ENCODE results near the gene CLIC5.

Gene CLIC5

GRCh38 chr6:45881705-45882467 is 133.8 kb downstream of the CLIC5 start:
- no peak for FAIRE-seq

GRCh38 chr6:45880676-45881075 is 135.0 kb downstream of the CLIC5 start:
- FAIRE-seq: no peak

GRCh38 chr6:45880159-45880558 is 135.5 kb downstream of the CLIC5 start:
- FAIRE-seq: no peak

- FAIRE-seq: no peak
Measured at GRCh38 chr6:45877970-45878590, 137.6 kb downstream of the CLIC5 start.

DNA sequence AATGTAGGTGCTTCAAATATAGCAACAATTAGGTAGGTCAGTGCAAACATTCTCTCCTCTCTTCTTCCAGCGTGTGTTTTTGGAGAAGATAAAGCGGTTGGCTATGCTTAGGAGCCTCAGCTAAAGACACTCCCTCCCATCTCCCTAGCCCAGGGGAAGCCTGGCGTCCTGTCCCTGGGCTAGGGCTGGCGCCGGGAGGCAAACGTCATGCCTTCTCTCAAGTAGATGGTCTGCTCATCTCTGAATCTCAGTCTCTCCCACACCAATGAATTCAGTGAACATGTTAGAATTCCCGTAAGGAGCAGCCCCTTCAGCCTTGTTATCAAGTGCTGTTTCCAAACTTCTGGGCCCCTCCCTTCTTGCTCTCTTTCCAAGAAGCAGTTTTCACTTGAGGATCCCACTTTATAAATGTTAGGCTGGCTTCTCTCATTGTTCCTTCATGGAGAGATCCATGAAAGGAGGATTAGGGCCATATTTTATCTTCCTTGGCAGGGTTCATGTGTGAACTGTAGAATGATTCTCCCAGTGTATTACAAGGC is 142.8 kb downstream of the CLIC5 start:
- FAIRE-seq: no peak

DNA sequence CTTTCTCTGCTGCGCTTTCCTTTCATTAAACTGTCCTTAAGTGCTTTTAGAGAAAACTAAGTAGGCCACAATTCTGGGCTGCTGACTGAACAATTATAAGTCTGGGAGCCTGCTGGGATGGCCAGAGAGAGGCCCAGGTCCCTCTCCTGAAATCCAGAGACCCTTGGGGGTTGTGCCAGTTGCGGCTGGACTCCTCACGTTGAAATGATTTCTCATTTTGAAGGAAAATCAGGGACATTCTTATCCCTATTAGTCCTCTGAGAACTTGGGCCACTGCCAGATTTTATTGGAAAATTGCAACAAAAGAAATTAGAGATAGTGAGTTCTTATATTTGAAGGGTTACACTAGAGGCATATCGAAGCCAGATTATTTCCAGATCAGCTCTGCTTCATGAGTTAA is 145.1 kb downstream of the CLIC5 start:
- no peak for FAIRE-seq

DNA sequence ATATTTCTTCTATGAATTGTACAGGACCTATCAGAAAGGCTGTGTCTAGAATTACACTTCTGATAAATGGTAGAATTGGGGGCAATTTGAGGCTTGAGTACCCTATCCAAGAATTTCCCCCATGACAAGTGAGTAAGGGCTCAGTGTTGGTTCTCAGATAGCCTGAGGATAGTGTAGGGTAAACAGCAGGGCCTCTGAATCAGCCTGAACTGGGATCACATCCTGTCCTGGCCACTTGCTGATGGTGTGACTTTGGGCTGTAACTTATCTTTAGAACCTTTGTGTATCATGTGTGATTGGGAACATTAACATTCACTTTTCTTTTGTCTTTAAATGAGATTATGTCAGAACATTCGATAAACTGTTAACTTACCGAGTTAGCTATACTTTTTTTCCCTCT is 151.0 kb downstream of the CLIC5 start:
- FAIRE-seq: no peak

DNA sequence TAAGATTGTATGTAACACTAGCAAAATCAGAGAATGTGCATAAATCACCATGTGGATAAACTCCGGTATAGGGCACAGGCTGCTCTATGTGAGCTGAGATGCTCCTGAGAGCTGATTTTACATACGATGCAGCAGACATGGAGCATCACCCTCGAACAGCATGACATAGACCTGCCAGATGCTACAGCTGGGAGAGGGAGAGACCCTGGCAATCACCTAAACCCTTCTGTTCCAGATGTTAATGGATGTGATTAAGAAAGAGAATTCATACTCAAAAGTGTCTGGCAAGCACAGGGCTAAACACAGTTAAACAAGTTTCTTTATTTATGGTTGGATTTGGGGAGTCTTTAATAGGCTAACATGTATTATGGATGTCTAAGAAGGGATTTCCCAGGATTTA is 157.0 kb downstream of the CLIC5 start:
- FAIRE-seq: no peak

- no peak for FAIRE-seq
Measured at GRCh38 chr6:45857827-45858226, 157.8 kb downstream of the CLIC5 start.

DNA sequence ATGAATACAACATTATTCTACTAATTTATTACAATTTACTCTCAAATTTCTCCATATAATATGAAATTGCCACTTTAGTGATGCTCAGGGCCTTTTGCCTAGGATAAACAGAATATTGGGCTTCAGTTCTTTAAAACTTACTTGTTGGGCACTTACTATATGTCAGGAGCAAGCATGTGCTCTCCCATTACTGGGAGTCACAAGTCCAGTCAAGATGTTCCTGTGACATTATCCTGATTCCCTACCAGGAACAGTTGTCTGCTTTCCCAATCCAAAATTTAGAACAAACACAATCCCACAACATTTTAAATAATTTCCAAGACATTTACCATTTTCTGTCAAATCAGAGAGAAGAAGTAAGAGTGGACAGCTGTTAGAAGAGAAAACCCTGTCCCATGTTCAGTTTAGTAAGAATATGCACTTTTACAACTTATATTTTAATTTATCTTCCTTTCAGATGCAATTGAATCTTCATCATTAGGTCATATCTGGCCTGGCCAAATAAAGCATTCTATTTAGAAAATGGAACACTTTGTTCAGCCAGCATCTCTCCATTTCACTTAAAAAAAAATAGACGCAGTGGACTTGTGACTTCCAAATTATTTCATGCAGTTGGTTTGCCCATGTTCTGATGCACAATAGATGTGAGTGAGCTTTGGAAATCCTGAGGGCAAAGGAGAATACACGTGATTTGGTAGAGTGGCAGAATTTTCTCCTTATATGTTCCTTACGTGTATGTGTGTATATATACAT is 159.8 kb downstream of the CLIC5 start:
- no peak for FAIRE-seq

- no peak for FAIRE-seq
Measured at GRCh38 chr6:45854149-45854742, 161.4 kb downstream of the CLIC5 start.

DNA sequence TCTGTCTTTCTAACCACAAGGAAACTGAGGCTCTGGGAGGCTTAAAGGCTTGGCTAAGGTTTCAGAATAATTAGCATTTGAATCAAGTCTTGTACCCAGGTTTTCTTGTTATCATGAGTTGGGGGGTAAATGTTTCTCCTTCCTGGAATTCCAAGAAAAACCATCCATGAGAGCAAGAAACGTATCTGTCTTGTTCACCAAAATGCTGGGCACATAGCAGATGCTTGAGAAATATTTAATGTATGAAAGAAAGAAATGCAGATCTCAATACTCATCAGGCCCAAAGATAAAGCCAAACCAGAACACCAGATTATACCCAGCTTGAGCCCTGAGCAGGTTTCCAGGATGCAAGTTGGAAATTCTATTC is 164.6 kb downstream of the CLIC5 start:
- no peak for FAIRE-seq

- FAIRE-seq: no peak
Measured at GRCh38 chr6:45850378-45851033, 165.2 kb downstream of the CLIC5 start.

- no peak for FAIRE-seq
Measured at GRCh38 chr6:45845567-45845966, 170.1 kb downstream of the CLIC5 start.

GRCh38 chr6:45844986-45845385 is 170.7 kb downstream of the CLIC5 start:
- FAIRE-seq: no peak

GRCh38 chr6:45843848-45844521 is 171.7 kb downstream of the CLIC5 start:
- FAIRE-seq: no peak

DNA sequence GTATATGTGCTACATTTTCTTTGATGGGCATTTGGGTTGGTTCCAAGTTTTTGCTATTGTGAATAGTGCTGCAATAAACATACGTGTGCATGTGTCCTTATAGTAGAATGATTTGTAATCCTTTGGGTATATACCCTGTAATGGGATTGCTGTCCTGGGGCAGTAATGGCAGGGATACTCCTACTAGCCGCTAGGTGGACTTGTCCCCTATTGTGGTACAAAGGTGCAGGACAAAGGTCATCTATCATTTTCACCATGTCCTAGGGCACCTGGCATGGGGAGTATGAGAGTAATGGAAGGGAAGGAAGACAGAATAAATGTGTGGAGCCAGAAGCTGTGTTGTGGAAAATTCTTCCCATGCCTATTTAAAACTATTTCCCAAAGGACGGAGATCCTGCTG is 174.6 kb downstream of the CLIC5 start:
- no peak for FAIRE-seq

DNA sequence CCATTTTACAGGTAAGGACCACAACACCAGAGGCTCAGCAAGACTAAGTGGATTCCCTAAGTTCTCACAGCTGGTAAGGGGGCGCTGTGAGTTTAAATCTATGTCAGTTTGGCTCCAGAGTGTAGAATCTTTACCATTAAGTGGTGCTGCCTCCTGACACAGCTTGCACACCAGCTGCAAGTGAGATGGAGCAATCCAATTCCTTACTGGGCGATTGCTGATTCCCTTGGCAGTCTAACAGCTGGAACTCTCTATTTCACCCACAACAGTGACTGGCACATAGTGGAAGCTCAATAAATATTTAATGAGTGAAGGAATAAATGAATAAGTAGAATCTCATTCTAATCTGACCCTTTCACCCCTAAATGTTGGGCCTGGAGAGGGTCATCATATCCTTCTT is 176.7 kb downstream of the CLIC5 start:
- FAIRE-seq: no peak

GRCh38 chr6:45838451-45838850 is 177.2 kb downstream of the CLIC5 start:
- no peak for FAIRE-seq

GRCh38 chr6:45837541-45838200 is 178.0 kb downstream of the CLIC5 start:
- no peak for FAIRE-seq

- no peak for FAIRE-seq
Measured at GRCh38 chr6:45836984-45837383, 178.7 kb downstream of the CLIC5 start.

DNA sequence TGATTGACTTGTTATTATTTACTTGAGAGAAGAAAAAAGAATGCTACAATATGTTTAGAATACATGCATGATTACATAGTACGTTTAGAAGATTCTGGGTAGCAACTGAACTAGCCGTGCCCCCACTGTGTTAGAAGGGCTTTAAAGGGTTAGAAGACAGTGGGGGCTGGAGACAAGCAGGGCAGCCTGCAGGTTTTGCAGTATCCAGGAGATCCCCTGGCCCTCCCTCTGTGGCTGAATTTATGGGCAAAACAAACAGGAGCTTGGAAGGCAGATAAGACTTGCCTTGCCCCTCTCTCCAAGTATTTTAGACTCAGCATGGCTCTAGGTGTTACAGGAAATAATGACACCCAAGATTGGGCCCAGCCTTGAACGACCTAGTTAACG is 179.2 kb downstream of the CLIC5 start:
- no peak for FAIRE-seq
